GM18519 (cell line): ENCODE results near the gene AMELX.

Experiments used
- ATAC-seq: cut with Tn5 transposase; IDR thresholded peaks from one replicate; pipeline ENCODE4 v1.9.1; 2021; ENCODE audit warnings: mild to moderate bottlenecking, moderate library complexity; ENCODE audit not compliant: unreplicated experiment, low FRiP score

AMELX gene

DNA sequence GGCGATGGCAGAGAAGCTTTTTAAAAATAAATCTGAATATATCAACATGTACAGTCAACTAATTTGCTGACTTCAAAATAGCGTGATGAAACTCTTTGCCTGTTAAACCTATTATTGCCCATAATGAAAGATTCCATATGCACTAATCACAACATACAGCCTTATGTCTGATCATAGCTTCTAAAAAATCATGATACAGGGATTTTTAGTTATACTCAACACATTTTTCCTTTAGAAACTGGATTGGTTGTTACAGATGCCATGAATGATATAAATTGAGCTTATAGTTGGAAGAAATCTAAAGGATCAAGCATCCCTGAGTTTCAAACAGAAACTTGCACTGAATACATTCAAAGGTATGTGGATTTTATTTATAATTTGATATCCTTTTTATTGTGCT is at the start of gene AMELX:
AMELX (plus strand) TSS at position 301 of the 400 bp plus-strand sequence. CDS start 1,376 bp downstream, outside the sequence.
- ATAC-seq: no peak

DNA sequence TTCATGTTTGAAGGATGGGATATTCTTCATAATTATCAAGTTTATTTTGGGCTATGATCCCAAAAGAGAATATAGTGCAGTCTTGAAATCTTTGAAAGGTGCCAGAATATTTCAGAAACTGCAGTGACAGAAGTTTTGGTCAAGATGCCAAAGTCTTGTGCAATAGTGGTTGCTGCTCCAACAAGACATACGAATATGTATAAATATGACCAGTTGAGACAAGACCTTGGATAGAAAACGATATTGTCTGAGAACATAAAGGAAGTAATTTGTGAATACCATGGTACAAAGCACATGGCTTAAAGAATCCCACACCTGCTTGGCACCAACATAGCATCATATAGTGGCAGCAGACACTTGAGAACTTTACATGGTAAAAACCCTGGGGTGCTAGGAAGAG is 48.6 kb upstream of the AMELX start:
- ATAC-seq: no peak

DNA sequence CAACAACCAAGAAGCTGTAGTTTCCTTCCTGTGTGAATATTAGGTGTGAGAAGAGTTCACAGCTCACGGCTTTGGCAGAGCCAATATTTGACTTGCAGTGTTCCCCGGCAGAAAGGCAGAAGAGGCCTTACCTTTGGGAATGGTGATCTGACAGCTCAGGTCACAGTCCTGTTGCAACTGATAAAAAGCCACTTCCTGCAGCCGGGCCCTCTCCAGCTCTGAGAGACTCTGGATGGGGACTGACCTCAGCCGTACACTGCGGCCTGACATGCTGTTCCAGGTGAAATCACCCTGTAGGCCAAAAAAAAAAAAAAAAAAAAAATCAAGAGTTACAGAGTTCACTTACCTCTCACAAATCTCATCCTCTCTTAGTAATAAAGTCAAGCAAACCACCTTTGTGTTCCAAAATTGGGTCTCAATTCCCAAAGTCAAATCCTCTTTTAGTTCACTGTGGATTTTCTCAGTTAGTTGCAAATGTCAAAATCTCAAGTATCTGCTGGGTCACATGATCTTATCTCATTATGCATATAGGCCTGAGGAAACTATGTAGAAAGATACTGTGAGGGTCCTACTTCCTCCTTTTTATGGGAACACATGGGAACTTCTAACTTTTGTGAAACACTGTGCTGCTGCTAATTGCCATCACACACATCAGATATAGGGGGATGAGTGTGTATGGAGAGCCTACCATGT is 38.6 kb upstream of the AMELX start:
- ATAC-seq: no peak

DNA sequence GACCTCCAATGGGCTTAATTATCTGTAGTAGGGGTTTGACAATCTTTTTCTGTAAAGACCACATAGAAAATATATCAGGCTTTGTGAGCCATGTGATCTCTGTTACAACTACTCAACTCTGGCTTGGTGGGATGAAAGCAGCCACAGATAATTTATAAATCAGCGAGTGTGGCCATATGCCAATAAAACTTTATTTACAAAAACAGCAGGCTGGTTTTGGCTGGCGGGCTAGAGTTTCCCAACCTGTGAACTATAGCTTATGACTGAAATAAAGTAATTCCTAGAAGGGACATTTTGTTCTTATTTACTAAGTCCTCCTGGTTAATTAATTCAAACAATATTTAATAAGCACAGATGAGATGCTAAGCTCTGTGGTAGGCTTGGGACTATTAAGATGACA is 35.9 kb upstream of the AMELX start:
- no peak for ATAC-seq

DNA sequence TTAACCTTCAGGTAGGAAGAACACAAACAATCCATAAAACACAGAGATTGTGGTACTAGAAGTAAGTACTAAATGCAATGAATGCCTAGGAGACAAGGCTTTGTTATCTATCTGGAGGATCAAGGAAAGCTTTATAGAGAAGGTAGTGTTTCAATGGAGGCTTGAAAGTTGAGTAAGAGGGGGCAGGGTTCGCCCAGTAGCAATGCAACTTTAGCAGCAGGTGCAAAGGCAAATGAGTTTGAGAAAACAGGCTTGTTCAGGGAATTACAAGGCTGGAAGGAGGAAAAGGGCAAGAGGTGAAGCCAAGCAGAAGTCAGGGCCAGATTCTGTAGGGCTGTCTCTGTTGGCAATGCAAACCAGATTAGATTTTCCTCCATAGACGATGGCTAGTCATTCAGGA is 35.5 kb upstream of the AMELX start:
- no peak for ATAC-seq

DNA sequence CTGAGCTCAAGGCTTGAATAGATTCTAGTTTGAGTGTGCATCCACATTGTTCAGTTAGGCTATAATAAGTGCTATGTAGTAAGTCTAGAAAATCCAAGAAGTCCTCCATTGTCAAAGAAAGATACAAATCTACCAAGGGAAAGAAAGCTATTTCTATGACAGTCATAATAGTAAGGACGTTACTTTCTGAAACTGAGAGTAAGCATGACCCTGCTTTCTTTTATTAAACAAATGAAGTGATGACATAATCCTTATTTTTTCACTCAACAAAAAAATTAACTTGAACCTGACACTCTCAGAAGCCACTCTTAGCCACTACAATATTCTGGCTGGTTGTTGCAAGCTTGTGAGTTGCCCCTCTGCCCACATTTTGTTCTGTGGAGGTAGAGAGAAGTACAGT is 33.8 kb upstream of the AMELX start:
- no peak for ATAC-seq

DNA sequence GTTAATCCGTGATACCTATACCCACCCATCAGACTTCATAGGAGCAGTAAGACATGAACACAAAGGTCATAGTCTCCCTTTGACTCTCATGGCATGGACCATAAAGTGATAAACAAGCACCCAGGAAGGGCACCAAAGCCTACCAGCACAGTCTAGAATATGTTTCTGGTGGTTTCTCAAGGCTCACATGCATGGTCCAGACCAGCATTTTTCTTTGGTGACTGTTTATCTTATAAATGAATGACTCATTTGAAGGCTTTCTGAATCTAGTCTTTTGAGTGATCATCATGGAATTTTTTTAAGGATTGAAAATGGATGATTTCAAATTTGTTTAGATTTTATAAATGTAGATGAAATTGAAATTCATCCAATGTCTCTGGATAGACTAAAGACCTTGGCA is 32.0 kb upstream of the AMELX start:
- ATAC-seq: no peak

DNA sequence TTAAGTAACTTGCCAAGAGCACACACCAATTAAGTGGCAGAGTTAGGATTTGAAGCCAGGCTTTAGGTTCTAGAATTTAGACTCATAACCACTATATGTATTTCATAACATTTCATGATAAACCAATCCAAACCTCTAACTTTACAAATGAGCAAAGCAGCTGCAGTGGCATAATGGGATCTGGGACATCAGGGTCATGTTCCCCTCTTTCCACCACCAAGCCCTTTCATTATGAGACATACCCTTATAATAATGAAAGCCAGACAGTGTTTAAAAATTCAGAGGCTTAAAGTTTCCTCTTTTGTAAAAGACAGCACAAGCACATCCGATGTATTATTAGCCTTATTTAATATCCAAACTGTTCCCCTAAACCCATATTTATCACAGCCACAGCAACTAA is 28.3 kb upstream of the AMELX start:
- ATAC-seq: no peak

DNA sequence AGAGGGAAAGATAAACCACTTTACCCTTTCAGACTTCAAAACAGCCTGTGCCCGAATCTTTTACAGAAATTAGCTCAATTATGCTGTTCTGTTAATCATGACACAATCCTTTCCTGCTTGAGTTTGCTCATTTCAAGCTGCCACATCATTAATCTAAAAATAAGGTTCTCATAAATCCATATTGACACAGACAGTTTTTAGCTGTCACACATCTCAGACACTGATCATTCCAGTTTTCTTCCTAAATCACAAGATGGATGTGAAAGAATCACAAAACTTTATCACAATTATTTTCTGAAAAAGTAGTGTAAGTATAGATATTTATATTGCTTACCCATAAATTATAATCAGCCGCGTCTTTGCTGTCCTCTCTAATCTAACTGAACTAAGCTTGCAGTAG is 27.9 kb upstream of the AMELX start:
- ATAC-seq: no peak

DNA sequence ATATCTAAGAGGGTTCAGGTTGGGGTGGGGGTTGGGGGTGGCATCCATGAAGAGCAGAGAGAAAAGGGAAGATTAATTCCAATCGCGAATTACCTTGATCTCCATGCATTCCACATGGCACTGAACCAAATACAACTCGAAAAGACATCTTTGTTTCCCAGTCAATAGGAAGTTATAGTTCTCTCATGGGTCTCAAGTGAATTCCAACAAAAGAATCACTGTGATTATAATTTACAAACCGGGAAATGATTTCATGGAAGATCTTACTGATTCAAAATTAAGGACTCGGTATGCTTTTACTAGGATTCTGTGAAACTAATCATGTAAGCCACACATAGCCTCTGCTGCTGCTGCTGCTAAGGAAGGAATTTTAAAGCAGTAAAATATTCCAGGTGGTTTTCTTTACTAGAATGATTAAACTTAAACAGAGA is 26.6 kb upstream of the AMELX start:
- ATAC-seq: no peak

DNA sequence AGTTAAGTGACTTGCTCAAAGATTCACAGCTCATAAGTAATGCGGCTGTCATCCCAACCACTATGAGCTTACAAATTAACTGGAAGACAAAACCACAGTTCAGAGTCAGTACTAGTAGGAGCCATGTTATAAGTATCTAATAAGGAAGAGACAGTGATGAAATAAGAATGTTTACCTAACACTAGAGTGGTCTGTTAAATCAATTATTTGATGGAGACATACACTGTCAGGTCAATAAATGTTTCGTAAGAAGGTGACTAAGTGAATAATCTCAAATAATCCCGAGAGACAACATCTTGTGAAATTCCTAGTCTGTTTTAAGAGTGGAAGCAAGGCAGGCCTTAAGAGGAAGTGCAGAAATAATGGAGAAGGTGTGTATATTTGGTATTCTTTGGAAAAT is 25.8 kb upstream of the AMELX start:
- ATAC-seq: no peak

DNA sequence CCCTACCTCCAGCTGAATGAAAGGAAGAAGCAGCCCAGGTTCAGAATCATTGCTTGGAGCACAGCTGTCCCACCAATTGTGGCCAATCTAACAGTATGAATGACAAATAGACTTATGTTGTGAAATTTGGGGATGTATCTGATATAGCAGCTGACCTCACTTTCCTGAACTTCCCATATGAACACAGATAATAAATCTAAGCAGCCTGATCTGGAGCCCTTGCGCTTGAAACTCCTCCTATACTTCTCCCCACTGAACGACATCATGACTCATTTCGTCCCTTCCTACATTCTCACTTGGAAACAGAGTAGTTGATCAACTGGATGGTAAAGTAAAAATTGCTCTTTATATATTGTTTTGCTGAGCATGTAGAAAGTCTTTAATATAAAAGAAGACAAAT is 24.2 kb upstream of the AMELX start:
- ATAC-seq: no peak

DNA sequence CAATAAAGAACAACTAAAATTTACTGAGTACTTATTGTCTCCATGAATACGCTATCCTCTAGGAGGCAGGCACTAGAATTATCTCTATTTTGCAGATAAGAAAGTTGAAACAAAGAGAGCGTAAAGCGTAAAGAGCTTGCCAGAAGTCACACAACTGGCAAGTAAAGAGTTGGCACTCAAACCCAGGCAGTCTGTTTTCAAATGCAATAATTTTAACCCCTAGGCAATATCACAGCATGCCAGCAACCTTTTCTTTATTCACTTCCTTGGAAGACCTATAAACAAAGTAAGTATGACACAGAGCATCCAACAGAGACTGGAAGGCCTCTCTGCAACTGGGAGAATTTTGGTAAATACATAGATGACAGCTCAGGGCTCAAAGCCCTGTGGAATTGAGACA is 23.2 kb upstream of the AMELX start:
- ATAC-seq: no peak

DNA sequence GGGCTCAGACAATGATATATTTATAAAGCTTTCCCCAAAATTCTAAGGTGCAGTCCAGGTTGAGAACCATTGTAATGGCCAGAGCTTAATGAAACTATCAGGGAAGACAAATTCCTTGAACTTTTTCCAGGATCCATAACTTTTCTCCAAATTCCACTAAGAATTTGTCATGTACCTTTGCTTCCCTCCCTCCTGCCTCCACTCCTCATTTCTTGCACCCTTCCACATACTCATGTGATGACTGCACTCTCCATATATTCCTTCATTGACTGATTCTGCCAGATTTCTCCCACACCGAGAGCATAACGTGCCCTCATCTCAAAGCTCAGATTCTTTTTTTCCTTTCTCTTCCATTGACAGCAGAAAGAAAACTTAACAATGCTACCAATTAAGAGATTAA is 20.9 kb upstream of the AMELX start:
- ATAC-seq: no peak

DNA sequence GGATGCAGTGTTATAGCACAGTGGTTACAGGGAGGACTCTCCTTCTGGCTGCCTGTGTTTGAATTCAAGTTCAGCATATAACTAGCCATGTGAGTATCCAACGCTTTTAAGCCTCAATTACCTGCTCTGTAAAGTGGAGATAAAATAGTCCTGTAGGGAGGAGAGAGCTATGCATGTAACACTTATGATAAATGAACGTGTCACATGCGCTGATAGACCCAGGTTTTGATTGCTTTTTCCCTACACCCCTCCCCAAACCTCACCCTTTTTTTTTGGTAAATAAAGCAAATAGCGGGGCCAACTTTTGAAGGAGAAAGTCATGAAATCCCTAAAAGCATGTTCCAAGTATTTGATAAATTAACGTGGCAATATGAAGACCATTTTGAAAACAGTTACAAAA is 20.4 kb upstream of the AMELX start:
- no peak for ATAC-seq

DNA sequence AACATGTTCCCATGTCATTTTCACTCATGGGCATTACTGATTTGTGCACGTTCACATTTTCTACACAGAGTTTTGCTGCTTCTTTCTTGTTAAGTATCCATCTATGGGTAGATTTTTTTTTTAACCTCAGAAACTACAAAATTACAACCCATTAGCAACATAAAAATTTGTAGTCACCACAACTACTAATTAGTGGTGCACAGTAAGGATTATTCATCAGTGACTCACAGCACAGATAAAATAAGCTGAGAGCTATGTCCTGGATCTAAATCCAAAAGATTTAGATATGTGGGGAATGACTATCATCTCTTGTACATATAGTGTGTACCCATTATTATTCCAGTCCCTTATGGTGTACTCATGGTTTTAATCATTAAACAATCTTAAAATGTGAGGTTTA is 19.7 kb upstream of the AMELX start:
- no peak for ATAC-seq

DNA sequence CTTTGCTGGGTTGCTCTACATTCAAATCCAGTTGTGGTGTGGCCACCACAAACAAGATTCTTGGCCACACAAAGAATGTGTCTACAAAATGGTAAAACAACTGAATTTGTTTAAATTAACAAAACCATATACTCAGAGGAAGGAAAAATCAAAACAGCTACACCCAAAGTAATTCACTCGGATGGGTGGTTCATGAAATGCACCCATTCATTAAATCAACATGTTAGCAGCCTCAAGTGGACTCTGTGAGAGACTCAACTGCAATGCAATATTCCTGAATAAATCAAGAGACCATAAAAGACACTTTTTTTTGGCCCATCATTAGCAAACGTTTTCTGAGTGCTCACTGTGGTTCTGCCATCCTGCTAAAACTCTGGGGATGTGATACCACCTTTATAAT is 11.2 kb upstream of the AMELX start:
- no peak for ATAC-seq

DNA sequence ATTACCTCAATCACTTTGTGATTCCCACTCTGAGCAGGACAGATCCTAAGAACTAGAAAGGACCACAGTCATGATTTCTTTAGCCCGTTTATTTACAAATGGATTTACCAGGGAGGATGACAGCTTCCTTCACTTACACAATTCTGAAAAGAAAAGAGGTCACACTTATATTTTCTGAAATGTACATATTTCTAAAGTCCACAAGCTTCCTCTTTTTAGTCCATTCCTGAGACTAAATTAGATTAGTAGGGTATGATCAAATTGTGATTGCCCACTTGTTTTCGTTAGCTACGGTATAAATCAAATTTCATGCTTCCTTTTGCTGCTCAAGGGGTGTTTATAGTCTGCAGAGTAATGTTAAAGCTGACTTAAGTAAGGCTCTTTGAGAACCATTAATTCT is 7.6 kb upstream of the AMELX start:
- no peak for ATAC-seq

DNA sequence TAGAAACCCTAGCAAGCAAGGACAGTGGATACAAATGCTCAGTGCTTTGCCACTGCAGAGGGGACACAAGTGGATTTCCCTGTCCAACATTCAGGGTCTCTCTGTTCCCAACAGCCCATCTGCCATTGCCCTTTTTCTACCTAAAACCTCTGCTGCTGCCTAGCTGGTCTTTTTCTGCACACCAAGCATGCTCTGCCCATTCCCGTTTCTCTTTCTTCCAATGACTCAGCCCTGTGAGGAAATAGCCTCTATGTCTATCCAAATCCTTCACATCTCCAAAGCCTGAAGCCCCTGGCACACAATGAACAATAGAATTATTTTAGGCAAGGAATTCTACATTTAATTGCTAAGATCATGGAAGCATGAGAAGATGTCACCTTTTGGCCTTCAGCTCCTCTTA is 5.7 kb upstream of the AMELX start:
- no peak for ATAC-seq

DNA sequence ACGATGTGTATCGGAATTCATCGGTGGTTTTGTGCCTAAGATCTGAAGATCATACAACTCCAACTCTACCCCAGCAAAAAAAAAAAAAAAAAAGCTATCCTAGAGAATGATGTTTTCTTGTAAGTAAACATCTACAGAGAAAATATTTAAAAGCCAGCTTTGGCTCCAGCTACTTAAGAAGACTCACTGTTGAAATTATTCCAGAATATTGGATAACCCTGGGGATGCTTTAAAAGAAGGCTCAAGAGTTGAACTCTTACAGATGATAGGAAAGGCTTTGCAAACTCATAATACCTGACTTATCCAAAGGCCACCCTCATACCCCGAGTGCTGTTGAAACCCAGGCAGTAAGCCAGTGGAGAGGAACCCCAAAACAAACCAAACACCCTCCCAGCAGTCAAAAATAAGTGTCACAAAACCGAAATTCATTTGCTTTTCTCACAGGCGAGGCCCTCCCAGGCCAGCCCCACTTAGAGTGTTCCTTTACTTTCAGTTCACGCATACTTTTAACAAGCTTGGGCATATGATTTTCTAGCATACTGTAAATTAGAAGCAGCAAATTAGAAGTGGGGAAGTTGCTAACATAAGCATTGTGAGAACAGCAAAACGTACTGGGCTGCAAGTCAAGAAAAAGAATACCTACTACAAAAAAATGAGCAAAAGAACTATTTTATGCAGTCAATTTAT is 2.7 kb upstream of the AMELX start:
- ATAC-seq: no peak

DNA sequence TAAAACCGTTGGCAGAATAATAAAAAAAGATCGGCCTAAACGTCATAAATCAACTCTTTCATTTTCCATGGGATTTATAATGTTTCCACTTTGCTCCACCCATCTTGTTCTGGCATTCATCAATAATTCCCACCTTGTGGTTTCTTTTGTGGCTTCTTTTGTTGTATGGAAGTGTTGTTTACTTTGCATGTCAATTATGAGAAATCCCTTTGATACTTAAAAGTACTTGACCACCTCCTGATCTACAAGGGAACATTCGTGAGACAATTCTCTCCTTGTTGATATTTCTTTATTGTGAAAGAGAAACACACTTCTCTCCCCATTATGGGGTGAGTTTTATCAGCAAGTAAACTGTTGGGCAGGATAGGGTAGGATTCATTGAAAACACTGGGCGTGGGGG is 2.8 kb downstream of the AMELX start:
- no peak for ATAC-seq

DNA sequence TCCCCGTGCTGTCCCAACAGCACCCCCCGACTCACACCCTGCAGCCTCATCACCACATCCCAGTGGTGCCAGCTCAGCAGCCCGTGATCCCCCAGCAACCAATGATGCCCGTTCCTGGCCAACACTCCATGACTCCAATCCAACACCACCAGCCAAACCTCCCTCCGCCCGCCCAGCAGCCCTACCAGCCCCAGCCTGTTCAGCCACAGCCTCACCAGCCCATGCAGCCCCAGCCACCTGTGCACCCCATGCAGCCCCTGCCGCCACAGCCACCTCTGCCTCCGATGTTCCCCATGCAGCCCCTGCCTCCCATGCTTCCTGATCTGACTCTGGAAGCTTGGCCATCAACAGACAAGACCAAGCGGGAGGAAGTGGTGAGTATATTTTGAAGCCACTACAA is 5.4 kb downstream of the AMELX start:
- no peak for ATAC-seq
